Panc1 (cell line): ENCODE results near the gene NUTM2A. TPM values are rescaled to one million over a fixed set of nuclear protein-coding genes. Genes with fewer than 3 reads are reported as not detected.
"Not testable (repeated sequence)": the region's sequence is repeated elsewhere in the genome, so short reads cannot be mapped to it uniquely, and the experiment has no call there.

ENCODE experiments used
- ATAC-seq: fragments of 200-7000 bp; cut with Tn5 transposase; 2 replicates; pipeline ENCODE4 v1.9.1; 2020; ENCODE audit warnings: mild to moderate bottlenecking, moderate library complexity
- Bru-seq: library from RNA; stranded (reverse); fragments of 400-500 nt; gene quantifications from one replicate; lab custom pipeline; 2021; lab: Mats Ljungman, UMichigan
- BruChase-seq, 2 experiments: library from RNA; stranded (reverse); fragments of 400-500 nt; gene quantifications; one replicate each; lab custom pipeline; 2021; lab: Mats Ljungman, UMichigan
- BruUV-seq: library from RNA; stranded (reverse); fragments of 400-500 nt; replicated peaks from 2 replicates; lab custom pipeline; 2021; lab: Mats Ljungman, UMichigan
- CTCF ChIA-PET: fragments of 300-600 bp; sonication (Branson Sonifier 250); formaldehyde crosslinking; loops from one replicate; lab custom pipeline; 2022; ENCODE audit warnings: antibody characterized with exemption; lab: Charles Lee
- POLR2A ChIA-PET: fragments of 300-600 bp; sonication (Branson Sonifier 250); formaldehyde crosslinking; loops from one replicate; lab custom pipeline; 2022; ENCODE audit warnings: antibody characterized with exemption; lab: Charles Lee
- DNase-seq: peaks from one replicate; pipeline ENCODE4 v3.0.0-alpha.2; 2010; ENCODE audit warnings: low read depth, low spot score
- H3K27ac ChIP-seq: 2 replicates; pipeline ENCODE4 v1.5.1; 2011; ENCODE audit warnings: mild to moderate bottlenecking, low read length, inconsistent platforms
- H3K27me3 ChIP-seq: fragments of 200-500 bp; sonication (Bioruptor generic); 2 replicates; pipeline ENCODE4 v1.6.0; 2014; ENCODE audit warnings: low read length, inconsistent platforms; ENCODE audit not compliant: control insufficient read depth, insufficient read depth
- H3K36me3 ChIP-seq: fragments of 200-500 bp; sonication (Bioruptor generic); 2 replicates; pipeline ENCODE4 v1.5.1; 2014; ENCODE audit warnings: inconsistent platforms, mild to moderate bottlenecking, low read length, moderate library complexity; ENCODE audit not compliant: control insufficient read depth, insufficient read depth
- H3K4me1 ChIP-seq: 2 replicates; pipeline ENCODE4 v1.5.1; 2011; ENCODE audit warnings: inconsistent platforms, mild to moderate bottlenecking, low read length, moderate library complexity; ENCODE audit not compliant: control insufficient read depth, insufficient read depth
- H3K4me3 ChIP-seq, 2 experiments: 2 replicates each; pipeline ENCODE4 v1.5.1; 2011 to 2012; ENCODE audit warnings: low read depth in 2 of 2, low read length in 2 of 2, mild to moderate bottlenecking in 2 of 2, inconsistent platforms in 1 of 2, moderate library complexity in 1 of 2
- H3K9me3 ChIP-seq: fragments of 200-500 bp; sonication (Bioruptor generic); 2 replicates; pipeline ENCODE4 v1.5.1; 2014; ENCODE audit warnings: low read depth, mild to moderate bottlenecking, inconsistent platforms, low read length, moderate library complexity; ENCODE audit not compliant: control insufficient read depth, insufficient read depth
- in situ Hi-C: cut with HindIII; loops from 2 replicates; pipeline ENCODE4 v1.10.0; 2016; ENCODE audit warnings: low sequenced_read_pairs, low pct_unique_long_range_greater_than_20kb
- intact Hi-C: fragments of 100-400 bp; cut with micrococcal nuclease; formaldehyde crosslinking; loops from one replicate; pipeline ENCODE4 v1.10.0; 2022; ENCODE audit not compliant: unreplicated experiment
- long read RNA-seq: library from polyadenylated mRNA; unstranded; transcript quantifications from one replicate; pipeline ENCODE4 v2.0.0, GENCODE V29; 2021; ENCODE audit not compliant: unreplicated experiment
- polyA plus RNA-seq: library from polyadenylated mRNA; unstranded; fragments of >200 nt; gene quantifications from one replicate; pipeline ENCODE4 v1.2.1, GENCODE V29; 2012; ENCODE audit warnings: missing spikeins; ENCODE audit not compliant: insufficient read length
- total RNA-seq: library from RNA; stranded (reverse); gene quantifications from one replicate; pipeline ENCODE4 v1.2.1, GENCODE V29; 2021; ENCODE audit not compliant: unreplicated experiment

NUTM2A gene, protein sequence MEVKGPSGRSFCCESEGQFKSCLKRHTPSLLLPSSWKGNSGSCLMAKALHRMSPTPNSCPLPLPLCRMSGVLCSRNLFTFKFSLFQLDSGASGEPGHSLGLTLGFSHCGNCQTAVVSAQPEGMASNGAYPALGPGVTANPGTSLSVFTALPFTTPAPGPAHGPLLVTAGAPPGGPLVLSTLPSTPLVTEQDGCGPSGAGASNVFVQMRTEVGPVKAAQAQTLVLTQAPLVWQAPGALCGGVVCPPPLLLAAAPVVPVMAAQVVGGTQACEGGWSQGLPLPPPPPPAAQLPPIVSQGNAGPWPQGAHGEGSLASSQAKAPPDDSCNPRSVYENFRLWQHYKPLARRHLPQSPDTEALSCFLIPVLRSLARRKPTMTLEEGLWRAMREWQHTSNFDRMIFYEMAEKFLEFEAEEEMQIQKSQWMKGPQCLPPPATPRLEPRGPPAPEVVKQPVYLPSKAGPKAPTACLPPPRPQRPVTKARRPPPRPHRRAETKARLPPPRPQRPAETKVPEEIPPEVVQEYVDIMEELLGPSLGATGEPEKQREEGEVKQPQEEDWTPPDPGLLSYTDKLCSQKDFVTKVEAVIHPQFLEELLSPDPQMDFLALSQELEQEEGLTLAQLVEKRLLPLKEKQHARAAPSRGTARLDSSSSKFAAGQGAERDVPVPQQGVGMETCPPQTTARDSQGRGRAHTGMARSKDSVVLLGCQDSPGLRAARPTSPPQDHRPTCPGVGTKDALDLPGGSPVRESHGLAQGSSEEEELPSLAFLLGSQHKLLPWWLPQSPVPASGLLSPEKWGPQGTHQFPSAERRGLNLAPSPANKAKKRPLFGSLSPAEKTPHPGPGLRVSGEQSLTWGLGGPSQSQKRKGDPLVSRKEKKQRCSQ
- 0.21 TPM for total RNA-seq
- 1.0 TPM for polyA plus RNA-seq
- percentile 17 among the genes with signal in this experiment for Bru-seq, nascent RNA
- BruChase-seq, experiment 1, labeled RNA remaining after a 2-hour chase, result percentile 17 among the genes with signal in this experiment
- BruChase-seq, experiment 2, labeled RNA remaining after a 6-hour chase, result percentile 16 among the genes with signal in this experiment
- long read RNA-seq, result 0 reads

DNA sequence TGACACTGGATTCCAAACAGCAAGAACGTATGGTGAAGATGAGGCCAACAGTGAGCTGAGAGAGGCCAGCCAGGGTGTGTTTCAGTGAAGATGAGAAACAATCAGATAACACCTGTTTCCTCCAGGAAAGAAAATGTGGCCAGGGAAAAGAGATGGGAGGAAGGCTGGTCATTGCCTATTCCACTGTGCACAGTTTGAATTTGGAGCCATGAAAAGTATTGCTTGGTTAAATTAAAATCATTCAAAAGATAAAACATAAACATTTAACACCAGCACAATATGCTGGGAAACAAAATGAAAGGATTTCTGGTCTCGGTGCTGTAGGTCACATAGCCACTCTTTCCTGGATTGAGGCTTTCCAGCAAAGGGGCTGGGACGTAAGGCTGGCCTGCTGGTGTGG, at the start of gene NUTM2A:
NUTM2A (plus strand) TSS at position 301 of the 400 bp plus-strand sequence. CDS start 383 bp downstream, outside the sequence.
- DNase-seq, H3K9me3 ChIP-seq, H3K27ac ChIP-seq, CTCF ChIA-PET, H3K4me3 ChIP-seq, H3K27me3 ChIP-seq, H3K36me3 ChIP-seq, in situ Hi-C loops, H3K4me1 ChIP-seq, intact Hi-C loops, BruUV-seq, ATAC-seq, POLR2A ChIA-PET: not testable (repeated sequence)

- intact Hi-C loops, CTCF ChIA-PET, H3K27ac ChIP-seq, DNase-seq, H3K4me3 ChIP-seq, H3K9me3 ChIP-seq, H3K36me3 ChIP-seq, BruUV-seq, in situ Hi-C loops, POLR2A ChIA-PET, H3K4me1 ChIP-seq, ATAC-seq, H3K27me3 ChIP-seq: not testable (repeated sequence)
Measured at GRCh38 chr10:87177587-87177986, 47.7 kb upstream of the NUTM2A start.

GRCh38 chr10:87184421-87184820, 40.8 kb upstream of the NUTM2A start:
- CTCF ChIA-PET, in situ Hi-C loops, intact Hi-C loops: not testable (repeated sequence)

GRCh38 chr10:87186016-87186415, 39.2 kb upstream of the NUTM2A start:
- H3K4me1 ChIP-seq, POLR2A ChIA-PET, DNase-seq, intact Hi-C loops, ATAC-seq, BruUV-seq, H3K27me3 ChIP-seq, H3K9me3 ChIP-seq, H3K36me3 ChIP-seq, CTCF ChIA-PET, H3K27ac ChIP-seq, in situ Hi-C loops, H3K4me3 ChIP-seq: not testable (repeated sequence)

More at GRCh38 chr10:87184421-87184820, 40.8 kb upstream of the NUTM2A start:
- ATAC-seq, DNase-seq, H3K27ac ChIP-seq, H3K36me3 ChIP-seq, POLR2A ChIA-PET, H3K27me3 ChIP-seq, H3K9me3 ChIP-seq, H3K4me1 ChIP-seq, H3K4me3 ChIP-seq, BruUV-seq: not testable (repeated sequence)

DNA sequence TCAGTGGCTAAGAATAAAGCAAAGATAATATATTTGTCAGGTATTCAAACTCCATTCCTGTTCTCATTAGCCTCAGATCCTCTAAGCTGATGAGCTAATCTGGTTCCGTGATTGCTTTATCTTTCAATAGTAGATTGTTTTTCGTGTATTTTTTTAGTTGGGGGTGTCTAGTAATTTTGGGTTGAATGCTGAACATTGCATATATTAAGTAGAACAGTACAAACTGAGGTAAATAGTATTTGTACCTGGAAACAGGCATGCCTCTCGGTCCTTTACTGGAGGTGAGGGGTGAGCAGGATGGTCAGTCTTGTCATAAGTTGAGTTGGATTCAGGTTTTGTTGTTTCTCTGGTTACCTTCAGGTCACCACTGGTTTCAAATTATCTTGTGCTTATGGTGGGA, 37.7 kb upstream of the NUTM2A start:
- H3K27me3 ChIP-seq, DNase-seq, H3K36me3 ChIP-seq, intact Hi-C loops, BruUV-seq, ATAC-seq, POLR2A ChIA-PET, in situ Hi-C loops, H3K9me3 ChIP-seq, CTCF ChIA-PET, H3K4me3 ChIP-seq, H3K27ac ChIP-seq, H3K4me1 ChIP-seq: not testable (repeated sequence)

DNA sequence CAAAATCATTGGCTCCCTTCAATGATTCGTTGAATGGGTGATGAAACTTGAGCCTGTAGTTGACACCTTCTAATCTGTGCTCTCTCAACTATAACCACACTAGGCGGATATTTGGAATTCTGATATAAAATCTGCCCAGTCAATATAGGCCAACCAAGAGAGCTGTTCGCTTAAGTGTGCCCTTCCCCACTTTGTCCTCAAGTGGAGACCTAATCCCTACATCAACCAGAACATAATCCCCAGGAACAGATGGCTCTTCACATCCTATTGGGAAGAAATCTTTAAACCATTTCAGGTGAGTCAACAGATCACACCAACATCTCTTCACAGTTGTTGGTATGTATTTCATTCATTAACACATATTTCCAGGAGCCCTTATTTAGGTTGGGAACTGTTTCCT, 33.4 kb upstream of the NUTM2A start:
- CTCF ChIA-PET, H3K36me3 ChIP-seq, POLR2A ChIA-PET, H3K9me3 ChIP-seq, H3K4me1 ChIP-seq, H3K27me3 ChIP-seq, in situ Hi-C loops, DNase-seq, ATAC-seq, H3K4me3 ChIP-seq, H3K27ac ChIP-seq, BruUV-seq, intact Hi-C loops: not testable (repeated sequence)
